Stimulated activated naive CD8-positive, alpha-beta T cell treated with anti-CD3 and anti-CD28 coated beads, Interleukin-15, Interleukin-2, amounts not matched to agents 100 ng/mL and 50 ng/mL, for 24 hours (primary cell): Measurements from ENCODE around the gene LCN10.

Experiments
- H3K27ac Mint-ChIP-seq: one replicate; pipeline ENCODE4 v1.8.0; 2021; ENCODE audit warnings: mild to moderate bottlenecking, mixed read lengths
- H3K27me3 Mint-ChIP-seq: one replicate; pipeline ENCODE4 v1.8.0; 2021; ENCODE audit warnings: mixed read lengths
- H3K36me3 Mint-ChIP-seq: one replicate; pipeline ENCODE4 v1.8.0; 2021; ENCODE audit warnings: low read depth, mixed read lengths
- H3K4me1 Mint-ChIP-seq: one replicate; pipeline ENCODE4 v1.8.0; 2021; ENCODE audit warnings: low read depth, mixed read lengths
- H3K4me3 Mint-ChIP-seq: one replicate; pipeline ENCODE4 v1.8.0; 2021; ENCODE audit warnings: mild to moderate bottlenecking, mixed read lengths
- H3K9me3 Mint-ChIP-seq: one replicate; pipeline ENCODE4 v1.8.0; 2021; ENCODE audit warnings: mixed read lengths

LCN10 gene

GRCh38 chr9:136692185-136693134 lies 50.3 kb downstream of the LCN10 start:
- no peaks in the 10 kb centered on the region for H3K9me3 Mint-ChIP-seq
- no peaks in the 10 kb centered on the region for H3K4me1 Mint-ChIP-seq
- peaks cover 6% of the 10 kb centered on the region for H3K27me3 Mint-ChIP-seq
- H3K27ac Mint-ChIP-seq: peak overlapping the region; percentile 16
- H3K36me3 Mint-ChIP-seq: no peaks in the 10 kb centered on the region
- no peak overlapping the region for H3K4me3 Mint-ChIP-seq

- Mint-ChIP-seq H3K4me3 (no peak overlapping the region), H3K9me3 (no peaks in the 10 kb centered on the region), H3K27me3 (peaks cover 6% of the 10 kb centered on the region), H3K4me1 (no peaks in the 10 kb centered on the region), H3K36me3 (no peaks in the 10 kb centered on the region), H3K27ac (no peak overlapping the region)
Measured at GRCh38 chr9:136691316-136692184, 51.2 kb downstream of the LCN10 start.

GRCh38 chr9:136690806-136691261 lies 51.9 kb downstream of the LCN10 start:
- Mint-ChIP-seq H3K4me1 (no peaks in the 10 kb centered on the region), H3K9me3 (no peaks in the 10 kb centered on the region), H3K27me3 (peaks cover 6% of the 10 kb centered on the region), H3K27ac (no peak overlapping the region), H3K4me3 (no peak overlapping the region), H3K36me3 (no peaks in the 10 kb centered on the region)

- Mint-ChIP-seq H3K27me3 (peaks cover 6% of the 10 kb centered on the region), H3K27ac (no peak overlapping the region), H3K4me3 (no peak overlapping the region), H3K9me3 (no peaks in the 10 kb centered on the region), H3K4me1 (no peaks in the 10 kb centered on the region), H3K36me3 (no peaks in the 10 kb centered on the region)
Measured at GRCh38 chr9:136690104-136690805, 52.5 kb downstream of the LCN10 start.

- Mint-ChIP-seq H3K36me3 (no peaks in the 10 kb centered on the region), H3K27ac (no peak overlapping the region), H3K4me1 (no peaks in the 10 kb centered on the region), H3K9me3 (no peaks in the 10 kb centered on the region), H3K4me3 (no peak overlapping the region), H3K27me3 (peaks cover 6% of the 10 kb centered on the region)
Measured at GRCh38 chr9:136689108-136689460, 53.7 kb downstream of the LCN10 start.

GRCh38 chr9:136688274-136689107 lies 54.2 kb downstream of the LCN10 start:
- no peak overlapping the region for H3K27ac Mint-ChIP-seq
- H3K4me1 Mint-ChIP-seq: no peaks in the 10 kb centered on the region
- no peaks in the 10 kb centered on the region for H3K36me3 Mint-ChIP-seq
- H3K27me3 Mint-ChIP-seq: peaks cover 6% of the 10 kb centered on the region
- no peaks in the 10 kb centered on the region for H3K9me3 Mint-ChIP-seq
- peak overlapping the region; percentile 13 for H3K4me3 Mint-ChIP-seq
